HG02763 (cell line): ENCODE results near the gene ZNF521.

ENCODE experiments used
- ATAC-seq: cut with Tn5 transposase; IDR thresholded peaks from one replicate; pipeline ENCODE4 v1.9.1; 2021; ENCODE audit warnings: mild to moderate bottlenecking, moderate library complexity; ENCODE audit not compliant: unreplicated experiment

Gene ZNF521

GRCh38 chr18:25136416-25137196 is 215.4 kb downstream of the ZNF521 start:
- ATAC-seq: no peak

- ATAC-seq: no peak
Observed at GRCh38 chr18:25134861-25135260, 217.1 kb downstream of the ZNF521 start.

- no peak for ATAC-seq
Observed at GRCh38 chr18:25133879-25134278, 218.1 kb downstream of the ZNF521 start.

- ATAC-seq: no peak
Observed at GRCh38 chr18:25132786-25133496, 219.0 kb downstream of the ZNF521 start.

- ATAC-seq: no peak
Observed at GRCh38 chr18:25126751-25127150, 225.2 kb downstream of the ZNF521 start.

GRCh38 chr18:25125680-25126079 is 226.3 kb downstream of the ZNF521 start:
- ATAC-seq: no peak

GRCh38 chr18:25123438-25124232 is 228.3 kb downstream of the ZNF521 start:
- no peak for ATAC-seq

GRCh38 chr18:25121442-25121841 is 230.5 kb downstream of the ZNF521 start:
- ATAC-seq: no peak

- no peak for ATAC-seq
Observed at GRCh38 chr18:25113566-25113965, 238.4 kb downstream of the ZNF521 start.

- ATAC-seq: no peak
Observed at GRCh38 chr18:25112821-25113434, 239.0 kb downstream of the ZNF521 start.

- no peak for ATAC-seq
Observed at GRCh38 chr18:25111377-25112288, 240.3 kb downstream of the ZNF521 start.

- no peak for ATAC-seq
Observed at GRCh38 chr18:25109484-25109883, 242.5 kb downstream of the ZNF521 start.

- no peak for ATAC-seq
Observed at GRCh38 chr18:25103468-25104155, 248.4 kb downstream of the ZNF521 start.

- ATAC-seq: no peak
Observed at GRCh38 chr18:25102662-25103061, 249.3 kb downstream of the ZNF521 start.

- no peak for ATAC-seq
Observed at GRCh38 chr18:25100418-25100817, 251.5 kb downstream of the ZNF521 start.

GRCh38 chr18:25099895-25100294 is 252.1 kb downstream of the ZNF521 start:
- ATAC-seq: no peak

GRCh38 chr18:25097569-25098056 is 254.4 kb downstream of the ZNF521 start:
- ATAC-seq: no peak

- no peak for ATAC-seq
Observed at GRCh38 chr18:25097057-25097456, 254.9 kb downstream of the ZNF521 start.

GRCh38 chr18:25093141-25093540 is 258.8 kb downstream of the ZNF521 start:
- ATAC-seq: no peak
